ENCODE results near the gene PPARA.
A peak's percentile ranks its signal among the peaks of the same experiment; 100 is the strongest.

Gene PPARA

GRCh38 chr22:46214149-46214548 is 63.8 kb downstream of the PPARA start:
- no peak for DNase-seq (ENCODE audit: low spot score)

- DNase-seq (ENCODE audit: low spot score): no peak
Measured at GRCh38 chr22:46214616-46215015, 64.3 kb downstream of the PPARA start.

GRCh38 chr22:46219636-46220035 is 69.3 kb downstream of the PPARA start:
- DNase-seq (ENCODE audit: low spot score): no peak

GRCh38 chr22:46220921-46221320 is 70.6 kb downstream of the PPARA start:
- no peak for DNase-seq (ENCODE audit: low spot score)

GRCh38 chr22:46224044-46224897 is 73.9 kb downstream of the PPARA start:
- DNase-seq (ENCODE audit: low spot score): no peak

- DNase-seq (ENCODE audit: low spot score): no peak
Measured at GRCh38 chr22:46224898-46225290, 74.6 kb downstream of the PPARA start.

GRCh38 chr22:46225631-46226030 is 75.3 kb downstream of the PPARA start:
- no peak for DNase-seq (ENCODE audit: low spot score)

GRCh38 chr22:46226577-46226976 is 76.3 kb downstream of the PPARA start:
- DNase-seq (ENCODE audit: low spot score): no peak

- no peak for DNase-seq (ENCODE audit: low spot score)
Measured at GRCh38 chr22:46229701-46230100, 79.4 kb downstream of the PPARA start.

- peak; percentile 41 for DNase-seq (ENCODE audit: low spot score)
Measured at GRCh38 chr22:46230262-46230901, 80.1 kb downstream of the PPARA start.

GRCh38 chr22:46233231-46233630 is 82.9 kb downstream of the PPARA start:
- DNase-seq (ENCODE audit: low spot score): peak; percentile 71

GRCh38 chr22:46234969-46235368 is 84.6 kb downstream of the PPARA start:
- no peak for DNase-seq (ENCODE audit: low spot score)

- DNase-seq (ENCODE audit: low spot score): no peak
Measured at GRCh38 chr22:46237453-46238124, 87.3 kb downstream of the PPARA start.

- no peak for DNase-seq (ENCODE audit: low spot score)
Measured at GRCh38 chr22:46238541-46238940, 88.2 kb downstream of the PPARA start.

GRCh38 chr22:46239261-46240048 is 89.1 kb downstream of the PPARA start:
- DNase-seq (ENCODE audit: low spot score): no peak

- DNase-seq (ENCODE audit: low spot score): no peak
Measured at GRCh38 chr22:46240073-46240472, 89.7 kb downstream of the PPARA start.

GRCh38 chr22:46240506-46240905 is 90.2 kb downstream of the PPARA start:
- no peak for DNase-seq (ENCODE audit: low spot score)

GRCh38 chr22:46240907-46241306 is 90.6 kb downstream of the PPARA start:
- no peak for DNase-seq (ENCODE audit: low spot score)

GRCh38 chr22:46241396-46242007 is 91.2 kb downstream of the PPARA start:
- peak; percentile 40 for DNase-seq (ENCODE audit: low spot score)

- DNase-seq (ENCODE audit: low spot score): no peak
Measured at GRCh38 chr22:46242076-46242475, 91.8 kb downstream of the PPARA start.

- DNase-seq (ENCODE audit: low spot score): no peak
Measured at GRCh38 chr22:46244771-46245170, 94.4 kb downstream of the PPARA start.

- no peak for DNase-seq (ENCODE audit: low spot score)
Measured at GRCh38 chr22:46245511-46245910, 95.2 kb downstream of the PPARA start.
